Immature natural killer cell (primary cell): ENCODE measurements around the gene ELOA. TPM values are rescaled to one million over a fixed set of nuclear protein-coding genes. Genes with fewer than 3 reads are reported as not detected.

Experiments used
- DNase-seq, 3 donors: peaks; one replicate each; pipeline ENCODE4 v3.0.0; 2022; ENCODE audit warnings: mixed read lengths in 1 of 3
- H3K27ac Mint-ChIP-seq, 6 donors: one replicate each; pipeline ENCODE4 v1.8.0; 2020; ENCODE audit warnings: mixed read lengths in 6 of 6, mild to moderate bottlenecking in 5 of 6, inconsistent platforms in 4 of 6, moderate library complexity in 3 of 6
- H3K27me3 Mint-ChIP-seq, 3 donors: one replicate each; pipeline ENCODE4 v1.8.0; 2020 to 2021; ENCODE audit warnings: low read depth in 3 of 3, mild to moderate bottlenecking in 3 of 3, mixed read lengths in 3 of 3, moderate library complexity in 3 of 3, inconsistent platforms in 1 of 3
- H3K36me3 Mint-ChIP-seq, 3 donors: one replicate each; pipeline ENCODE4 v1.8.0; 2020; ENCODE audit warnings: mixed read lengths in 3 of 3, inconsistent platforms in 2 of 3, mild to moderate bottlenecking in 2 of 3
- H3K4me1 Mint-ChIP-seq, 2 donors: one replicate each; pipeline ENCODE4 v1.8.0; 2020; ENCODE audit warnings: inconsistent platforms in 2 of 2, mild to moderate bottlenecking in 2 of 2, mixed read lengths in 2 of 2, moderate library complexity in 1 of 2
- H3K4me3 Mint-ChIP-seq, 5 donors: one replicate each; pipeline ENCODE4 v1.8.0; 2020; ENCODE audit warnings: mild to moderate bottlenecking in 5 of 5, mixed read lengths in 5 of 5, inconsistent platforms in 3 of 5, moderate library complexity in 3 of 5
- H3K9me3 Mint-ChIP-seq, 6 donors: one replicate each; pipeline ENCODE4 v1.8.0; 2020; ENCODE audit warnings: mild to moderate bottlenecking in 6 of 6, mixed read lengths in 6 of 6, inconsistent platforms in 4 of 6, moderate library complexity in 3 of 6
- polyA plus RNA-seq, 3 donors: library from polyadenylated mRNA; unstranded; fragments of 300-500 nt; fragmentation: Illumina TruSeq; gene quantifications; one replicate each; pipeline ENCODE4 v1.2.3, GENCODE V29; 2021

Gene ELOA
- 10 to 100 TPM; 16.4 to 30.3 (median 19.1) TPM for polyA plus RNA-seq

- peaks cover 37 to 56% of the 10 kb centered on the region in 2 donors for H3K4me1 Mint-ChIP-seq
- DNase-seq = peak; percentile 68 to 72 (median 70)
- peaks cover 0 to 12% (median 2%) of the 10 kb centered on the region in 3 donors for H3K27me3 Mint-ChIP-seq
- H3K36me3 Mint-ChIP-seq = no peaks in the 10 kb centered on the region
- no peaks in the 10 kb centered on the region for H3K9me3 Mint-ChIP-seq
- peak within 1 kb of the TSS; percentile 88 to 93 (median 90) for H3K4me3 Mint-ChIP-seq
- peak within 1 kb of the TSS; percentile 83 to 91 (median 86) for H3K27ac Mint-ChIP-seq
These were observed at the start of gene ELOA for GRCh38 chr1:23743287-23744152. ELOA (plus strand) TSS chr1:23743471; CDS start chr1:23743504, 33 bp downstream.

GRCh38 chr1:23693599-23693998 is 49.7 kb upstream of the ELOA start:
- H3K9me3 Mint-ChIP-seq = no peaks in the 10 kb centered on the region
- H3K36me3 Mint-ChIP-seq = peaks cover 16 to 47% (median 29%) of the 10 kb centered on the region in 3 donors
- H3K4me3 Mint-ChIP-seq = peak overlapping the region; percentile 89 to 97 (median 94)
- peaks cover 58 to 66% of the 10 kb centered on the region in 2 donors for H3K4me1 Mint-ChIP-seq
- no peak for DNase-seq
- peaks cover 0 to 5% (median 0%) of the 10 kb centered on the region in 3 donors for H3K27me3 Mint-ChIP-seq
- H3K27ac Mint-ChIP-seq = peak overlapping the region; percentile 23 to 92 (median 90)

GRCh38 chr1:23694371-23694770 is 48.9 kb upstream of the ELOA start:
- Mint-ChIP-seq H3K36me3 (peaks cover 16 to 53% (median 29%) of the 10 kb centered on the region in 3 donors), H3K27ac (peak overlapping the region in 4 of 6 donors; percentile 4 to 64 (median 46))

GRCh38 chr1:23695667-23696066 is 47.6 kb upstream of the ELOA start:
- peaks cover 0 to 5% (median 2%) of the 10 kb centered on the region in 3 donors for H3K27me3 Mint-ChIP-seq
- no peaks in the 10 kb centered on the region for H3K9me3 Mint-ChIP-seq
- DNase-seq = no peak
- no peak overlapping the region for H3K4me3 Mint-ChIP-seq
- H3K36me3 Mint-ChIP-seq = peaks cover 19 to 62% (median 32%) of the 10 kb centered on the region in 3 donors
- H3K4me1 Mint-ChIP-seq = peaks cover 63 to 75% of the 10 kb centered on the region in 2 donors
- peak overlapping the region in 3 of 6 donors; percentile 2 to 17 (median 6) for H3K27ac Mint-ChIP-seq

More at GRCh38 chr1:23694371-23694770, 48.9 kb upstream of the ELOA start:
- H3K4me1 Mint-ChIP-seq = peaks cover 59 to 70% of the 10 kb centered on the region in 2 donors
- peak overlapping the region in 2 of 5 donors; percentile 3 to 38 for H3K4me3 Mint-ChIP-seq
- no peaks in the 10 kb centered on the region for H3K9me3 Mint-ChIP-seq
- peaks cover 0 to 5% (median 0%) of the 10 kb centered on the region in 3 donors for H3K27me3 Mint-ChIP-seq
- no peak for DNase-seq

- Mint-ChIP-seq H3K4me3 (peak overlapping the region in 1 of 5 donors; percentile 16), H3K27me3 (peaks cover 0 to 6% (median 2%) of the 10 kb centered on the region in 3 donors), H3K27ac (no peak overlapping the region), H3K9me3 (no peaks in the 10 kb centered on the region), H3K4me1 (peaks cover 63 to 75% of the 10 kb centered on the region in 2 donors), H3K36me3 (peaks cover 23 to 64% (median 33%) of the 10 kb centered on the region in 3 donors)
- no peak for DNase-seq
These were observed 46.8 kb upstream of the ELOA start for GRCh38 chr1:23696335-23696989.

- Mint-ChIP-seq H3K4me3 (no peak overlapping the region), H3K9me3 (no peaks in the 10 kb centered on the region), H3K4me1 (peaks cover 52 to 56% of the 10 kb centered on the region in 2 donors), H3K36me3 (peaks cover 24 to 61% (median 25%) of the 10 kb centered on the region in 3 donors), H3K27me3 (peaks cover 0 to 3% (median 2%) of the 10 kb centered on the region in 3 donors), H3K27ac (peak overlapping the region in 1 of 6 donors; percentile 24)
- DNase-seq = no peak
These were observed 44.8 kb upstream of the ELOA start for GRCh38 chr1:23698466-23698865.

- no peak for DNase-seq
- Mint-ChIP-seq H3K36me3 (peaks cover 20 to 57% (median 21%) of the 10 kb centered on the region in 3 donors), H3K9me3 (no peaks in the 10 kb centered on the region), H3K4me1 (peaks cover 41 to 45% of the 10 kb centered on the region in 2 donors), H3K27ac (peak overlapping the region in 1 of 6 donors; percentile 20), H3K27me3 (peaks cover 0 to 3% (median 2%) of the 10 kb centered on the region in 3 donors), H3K4me3 (no peak overlapping the region)
These were observed 43.7 kb upstream of the ELOA start for GRCh38 chr1:23699280-23700179.

- peaks cover 16 to 39% (median 17%) of the 10 kb centered on the region in 3 donors for H3K36me3 Mint-ChIP-seq
- no peak overlapping the region for H3K27ac Mint-ChIP-seq
These were observed 42.0 kb upstream of the ELOA start for GRCh38 chr1:23701310-23701709.

GRCh38 chr1:23701996-23702395 is 41.3 kb upstream of the ELOA start:
- Mint-ChIP-seq H3K27ac (no peak overlapping the region), H3K36me3 (peaks cover 13 to 34% (median 16%) of the 10 kb centered on the region in 3 donors), H3K27me3 (peaks cover 0 to 3% (median 2%) of the 10 kb centered on the region in 3 donors), H3K4me1 (peaks cover 21 to 22% of the 10 kb centered on the region in 2 donors), H3K4me3 (no peak overlapping the region), H3K9me3 (no peaks in the 10 kb centered on the region)
- no peak for DNase-seq

More at GRCh38 chr1:23701310-23701709, 42.0 kb upstream of the ELOA start:
- H3K4me1 Mint-ChIP-seq = peaks cover 25 to 27% of the 10 kb centered on the region in 2 donors
- no peak overlapping the region for H3K4me3 Mint-ChIP-seq
- no peaks in the 10 kb centered on the region for H3K9me3 Mint-ChIP-seq
- DNase-seq = no peak
- peaks cover 0 to 3% (median 2%) of the 10 kb centered on the region in 3 donors for H3K27me3 Mint-ChIP-seq

GRCh38 chr1:23704834-23705495 is 38.3 kb upstream of the ELOA start:
- peak overlapping the region in 1 of 6 donors; percentile 59 for H3K27ac Mint-ChIP-seq
- no peaks in the 10 kb centered on the region for H3K9me3 Mint-ChIP-seq
- peaks cover 4 to 16% (median 11%) of the 10 kb centered on the region in 3 donors for H3K36me3 Mint-ChIP-seq
- no peak overlapping the region for H3K4me3 Mint-ChIP-seq
- DNase-seq = no peak
- peaks cover 0 to 2% (median 2%) of the 10 kb centered on the region in 3 donors for H3K27me3 Mint-ChIP-seq
- H3K4me1 Mint-ChIP-seq = peaks cover 3 to 16% of the 10 kb centered on the region in 2 donors

GRCh38 chr1:23709229-23709628 is 34.0 kb upstream of the ELOA start:
- peak overlapping the region in 3 of 6 donors; percentile 5 to 63 (median 43) for H3K27ac Mint-ChIP-seq
- no peaks in the 10 kb centered on the region for H3K9me3 Mint-ChIP-seq
- no peaks in the 10 kb centered on the region for H3K27me3 Mint-ChIP-seq
- H3K4me3 Mint-ChIP-seq = no peak overlapping the region
- peaks cover 0 to 16% of the 10 kb centered on the region in 2 donors for H3K4me1 Mint-ChIP-seq
- no peak for DNase-seq
- H3K36me3 Mint-ChIP-seq = peaks cover 0 to 9% (median 0%) of the 10 kb centered on the region in 3 donors

GRCh38 chr1:23718482-23718881 is 24.8 kb upstream of the ELOA start:
- no peak for DNase-seq
- no peaks in the 10 kb centered on the region for H3K36me3 Mint-ChIP-seq
- peaks cover 0 to 1% (median 0%) of the 10 kb centered on the region in 3 donors for H3K27me3 Mint-ChIP-seq
- no peaks in the 10 kb centered on the region for H3K9me3 Mint-ChIP-seq
- no peak overlapping the region for H3K4me3 Mint-ChIP-seq
- H3K27ac Mint-ChIP-seq = peak overlapping the region in 2 of 6 donors; percentile 11 to 34
- peaks cover 3 to 10% of the 10 kb centered on the region in 2 donors for H3K4me1 Mint-ChIP-seq
